Retinal pigment epithelial cell (primary cell): ENCODE results near the gene PIH1D1.

Experiments
- DNase-seq: peaks from one replicate; pipeline ENCODE4 v3.0.0-alpha.2; 2010; ENCODE audit warnings: low read depth
- H3K4me3 ChIP-seq: 2 replicates; pipeline ENCODE4 v1.5.1; 2011; ENCODE audit warnings: mild to moderate bottlenecking, low read length, control low read depth, moderate library complexity
- TF ChIP-seq, protein P1 (sequence below): conservative IDR thresholded peaks from 2 replicates; pipeline ENCODE4 v1.5.1; 2011; ENCODE audit warnings: low read depth, low read length, control low read depth, inconsistent platforms

Gene PIH1D1

DNA sequence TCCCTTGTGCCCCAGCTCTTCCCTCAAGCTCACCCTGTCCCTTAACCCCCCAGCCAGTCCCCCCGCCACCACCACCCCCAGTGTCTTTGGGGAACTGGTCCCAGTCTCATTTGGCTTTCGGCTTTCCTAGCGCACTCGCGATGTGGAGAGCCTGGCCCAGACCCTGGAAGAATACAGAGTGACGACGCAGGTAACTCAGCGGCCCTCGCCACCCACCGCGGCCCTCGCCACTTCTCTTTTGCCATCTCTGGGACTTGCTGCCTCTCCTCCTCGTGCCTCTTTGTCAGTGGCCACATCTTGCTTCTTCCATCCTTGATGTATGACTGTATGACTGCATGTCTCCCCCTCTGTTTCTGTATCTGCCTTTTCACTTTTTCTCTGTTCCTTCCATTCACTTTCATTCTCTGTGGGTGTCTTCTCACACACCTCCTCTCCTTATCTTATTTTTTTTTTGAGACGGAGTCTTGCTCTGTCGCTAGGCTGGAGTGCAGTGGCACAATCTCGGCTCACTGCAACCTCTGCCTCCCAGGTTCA is 44.1 kb downstream of the PIH1D1 start:
- no peak for DNase-seq
- no peak overlapping the region for H3K4me3 ChIP-seq
- TF ChIP-seq, protein P1, sequence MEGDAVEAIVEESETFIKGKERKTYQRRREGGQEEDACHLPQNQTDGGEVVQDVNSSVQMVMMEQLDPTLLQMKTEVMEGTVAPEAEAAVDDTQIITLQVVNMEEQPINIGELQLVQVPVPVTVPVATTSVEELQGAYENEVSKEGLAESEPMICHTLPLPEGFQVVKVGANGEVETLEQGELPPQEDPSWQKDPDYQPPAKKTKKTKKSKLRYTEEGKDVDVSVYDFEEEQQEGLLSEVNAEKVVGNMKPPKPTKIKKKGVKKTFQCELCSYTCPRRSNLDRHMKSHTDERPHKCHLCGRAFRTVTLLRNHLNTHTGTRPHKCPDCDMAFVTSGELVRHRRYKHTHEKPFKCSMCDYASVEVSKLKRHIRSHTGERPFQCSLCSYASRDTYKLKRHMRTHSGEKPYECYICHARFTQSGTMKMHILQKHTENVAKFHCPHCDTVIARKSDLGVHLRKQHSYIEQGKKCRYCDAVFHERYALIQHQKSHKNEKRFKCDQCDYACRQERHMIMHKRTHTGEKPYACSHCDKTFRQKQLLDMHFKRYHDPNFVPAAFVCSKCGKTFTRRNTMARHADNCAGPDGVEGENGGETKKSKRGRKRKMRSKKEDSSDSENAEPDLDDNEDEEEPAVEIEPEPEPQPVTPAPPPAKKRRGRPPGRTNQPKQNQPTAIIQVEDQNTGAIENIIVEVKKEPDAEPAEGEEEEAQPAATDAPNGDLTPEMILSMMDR, result no peak

DNA sequence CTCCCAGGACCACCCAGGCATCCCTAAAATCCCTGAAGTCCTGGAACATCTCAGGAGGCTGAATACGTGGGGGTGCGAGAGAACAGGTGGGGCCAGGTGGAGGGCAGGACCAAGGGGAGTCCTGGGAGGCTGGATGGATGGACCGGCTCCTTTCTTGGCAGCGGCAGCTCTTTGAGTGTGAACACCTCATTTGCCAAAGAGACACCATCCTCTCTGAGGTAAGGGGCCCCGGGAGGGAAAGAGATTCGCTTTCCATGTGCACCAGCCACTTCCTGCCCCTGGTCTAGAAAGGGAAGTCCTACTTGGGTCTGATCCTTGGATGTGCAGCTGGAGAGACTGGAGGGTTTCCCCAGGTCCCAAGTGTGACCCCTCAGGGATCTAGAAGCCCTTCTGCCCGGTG is 44.5 kb downstream of the PIH1D1 start:
- no peak overlapping the region for H3K4me3 ChIP-seq
- DNase-seq, result no peak
- TF ChIP-seq, protein P1, result no peak

DNA sequence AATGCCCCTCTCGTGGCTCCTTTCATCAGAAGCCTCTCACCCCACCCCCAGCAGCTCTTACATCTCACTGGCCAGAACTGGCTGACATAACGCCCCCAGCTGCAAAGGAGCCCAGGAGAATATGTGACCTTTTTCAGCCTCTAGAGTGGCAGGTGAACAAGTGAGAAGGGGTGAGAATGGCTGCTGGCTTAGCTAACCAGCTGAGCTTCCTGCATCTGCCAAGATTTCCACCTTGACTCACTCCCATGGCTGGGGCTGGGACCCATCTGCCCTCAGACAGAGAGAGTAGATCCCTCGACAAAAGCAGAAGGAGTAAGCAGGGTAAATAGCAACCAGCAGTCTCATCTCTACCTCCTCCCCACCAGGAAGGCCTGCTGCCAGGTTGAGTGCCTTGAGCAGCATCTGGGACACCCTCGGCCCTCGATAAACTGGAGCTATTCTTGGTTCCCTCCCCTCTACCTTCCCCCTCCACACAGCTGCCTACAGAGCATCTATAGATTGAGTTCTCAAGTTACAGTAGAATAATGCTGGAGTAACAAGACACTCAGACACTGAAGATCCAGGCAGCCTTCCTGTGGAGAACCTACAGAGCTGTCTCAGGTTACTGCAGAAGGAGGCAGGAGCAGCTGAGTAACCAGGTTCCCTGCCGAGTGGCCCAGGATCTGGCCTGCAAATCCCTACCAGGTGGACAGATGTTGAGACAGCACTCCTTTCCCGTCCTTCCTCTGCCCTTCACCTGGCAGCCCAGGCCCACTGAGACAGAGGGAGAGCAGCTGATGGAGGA is 48.0 kb downstream of the PIH1D1 start:
- TF ChIP-seq, protein P1, result no peak
- DNase-seq, result no peak
- no peak overlapping the region for H3K4me3 ChIP-seq

DNA sequence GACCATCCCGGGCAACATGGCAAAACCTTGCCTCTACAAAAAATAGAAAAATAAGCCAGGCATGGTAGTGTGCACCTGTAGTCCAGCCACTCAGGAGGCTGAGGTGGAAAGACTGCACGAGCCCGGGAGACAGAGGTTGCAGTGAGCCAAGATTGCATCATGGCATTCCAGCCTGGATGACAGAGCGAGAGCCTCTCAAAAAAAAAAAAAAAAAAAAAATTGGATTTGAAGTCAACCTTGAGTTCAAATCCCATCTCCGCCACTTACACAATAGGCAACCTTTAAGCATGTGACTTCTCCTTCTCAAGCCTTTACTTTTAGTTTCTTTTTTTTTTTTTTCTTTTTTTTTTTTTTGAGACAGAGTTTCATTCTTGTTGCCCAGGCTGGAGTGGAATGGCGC is 51.6 kb downstream of the PIH1D1 start:
- no peak for DNase-seq
- TF ChIP-seq, protein P1, result no peak
- H3K4me3 ChIP-seq, result no peak overlapping the region

DNA sequence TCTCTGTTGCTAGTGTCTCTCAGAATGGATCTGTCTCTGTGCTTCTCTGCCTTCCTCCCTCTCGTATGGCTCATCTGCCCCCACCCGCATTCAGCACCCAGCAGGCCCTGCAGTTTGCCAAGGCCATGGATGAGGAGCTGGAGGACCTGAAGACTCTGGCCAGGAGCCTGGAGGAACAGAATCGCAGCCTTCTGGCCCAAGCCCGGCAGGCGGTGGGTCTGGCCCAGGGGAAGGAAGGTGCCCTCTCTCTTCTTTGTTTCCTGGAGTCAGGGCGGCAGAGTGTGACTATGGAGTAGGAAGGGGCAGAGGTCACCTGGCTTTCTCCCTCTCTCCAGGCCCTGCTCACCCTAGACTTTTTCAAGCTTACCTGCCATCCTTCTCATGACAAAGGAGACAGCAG is 52.7 kb downstream of the PIH1D1 start:
- TF ChIP-seq, protein P1, result no peak
- H3K4me3 ChIP-seq, result no peak overlapping the region
- DNase-seq, result no peak

DNA sequence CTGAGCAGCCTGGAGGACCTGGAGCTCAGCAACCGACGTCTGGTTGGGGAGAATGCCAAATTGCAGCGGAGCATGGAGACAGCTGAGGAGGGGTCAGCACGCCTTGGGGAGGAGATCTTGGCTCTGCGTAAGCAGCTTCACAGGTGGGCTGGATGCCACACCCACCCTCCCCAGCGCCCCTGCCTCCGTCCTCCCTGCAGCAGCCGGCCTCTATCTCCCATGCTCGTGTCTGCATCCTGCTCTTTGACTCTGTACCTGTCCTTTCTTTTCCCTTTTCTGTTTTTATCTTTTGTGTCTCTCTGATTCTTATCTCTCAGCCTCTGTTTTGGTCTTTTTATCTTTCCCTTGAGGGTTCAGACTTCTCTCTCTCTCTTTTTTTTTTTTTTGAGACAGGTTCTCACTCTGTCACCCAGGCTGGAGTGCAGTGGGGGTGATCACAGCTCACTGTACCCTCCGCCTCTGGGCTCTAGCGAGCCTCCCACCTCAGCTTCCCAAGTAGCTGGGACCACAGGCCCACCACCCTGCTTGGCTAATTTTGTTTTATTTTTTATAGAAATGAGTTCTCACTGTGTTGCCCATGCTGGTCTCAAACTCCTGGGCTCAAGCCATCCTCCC is 53.5 kb downstream of the PIH1D1 start:
- H3K4me3 ChIP-seq, result no peak overlapping the region
- no peak for DNase-seq
- TF ChIP-seq, protein P1, result no peak
